ENCODE results near the gene SMCHD1. TPM values are rescaled to one million over a fixed set of nuclear protein-coding genes. Genes with fewer than 3 reads are reported as not detected.

Gene SMCHD1
- total RNA-seq, 1 experiment from 2014 or later, result 48.6 TPM

GRCh38 chr18:2680216-2680792 lies 24.8 kb downstream of the SMCHD1 start:
- peaks cover 2% of the 10 kb centered on the region; the same call in 1 of the 2 replicates for H4K20me1 ChIP-seq (ENCODE audit: insufficient read depth)
- POLR2A ChIA-PET, result no interaction called here
- intact Hi-C loops (cut with micrococcal nuclease), result no loop called here
- H3K9ac ChIP-seq (ENCODE audit: low read length), result no peak overlapping the region
- H3K27ac ChIP-seq (ENCODE audit: low read depth, low read length), result no peak overlapping the region
- no TSS peak for BruUV-seq (replicated peaks)
- no peaks in the 10 kb centered on the region for H3K4me1 ChIP-seq (ENCODE audit: control insufficient read depth in 1 of 2, insufficient read depth in 2 of 2, low read length in 2 of 2)
- no peak overlapping the region for H2AFZ ChIP-seq (ENCODE audit: low read depth, low read length, poor library complexity, severe bottlenecking)
- no peak overlapping the region for H3K4me3 ChIP-seq (replicated peaks in 1 of 2; ENCODE audit: low read depth in 1 of 2, low read length in 2 of 2)
- CTCF ChIA-PET, result no interaction called here
- no peaks in the 10 kb centered on the region for H3K9me2 ChIP-seq (ENCODE audit: insufficient read depth)
- H3K9me3 ChIP-seq (ENCODE audit: control insufficient read depth in 1 of 2, insufficient read depth in 1 of 2, low read depth in 1 of 2, low read length in 2 of 2), result peaks cover 0 to 2% of the 10 kb centered on the region in 2 experiments; a peak in 1 of 4 replicates
- RAD21 ChIA-PET (ENCODE audit: low non-redundant PET in 1 of 2, low total read pairs in 2 of 2, uncharacterized antibody in 2 of 2, unreplicated experiment in 2 of 2), result no interaction called here
- DNase-seq (ENCODE audit: low read depth, low spot score), result no peak
- ATAC-seq, result no peak
- H3K27me3 ChIP-seq (ENCODE audit: insufficient read depth, low read length), result no peaks in the 10 kb centered on the region
- peaks cover 6 to 24% of the 10 kb centered on the region in 2 experiments; a peak in 3 of 4 replicates for H3K36me3 ChIP-seq (ENCODE audit: control insufficient read depth in 1 of 2, insufficient read depth in 2 of 2, low read length in 2 of 2)
- peaks cover 95% of the 10 kb centered on the region for H3K79me2 ChIP-seq (ENCODE audit: insufficient read depth, low read length)
- H3K4me2 ChIP-seq (ENCODE audit: low read length), result no peak overlapping the region
- TF ChIP-seq EGR1 (IDR thresholded peaks at IDR 0.05; ENCODE audit: low read depth) (no peak), EZH2 (IDR thresholded peaks at IDR 0.05) (no peak), TCF7L2 (IDR thresholded peaks at IDR 0.05; ENCODE audit: borderline replicate concordance, extremely low read depth, insufficient read depth, insufficient read length) (no peak), FOSL1 (IDR thresholded peaks at IDR 0.05; ENCODE audit: low read depth) (no peak), ELF1 (IDR thresholded peaks at IDR 0.05; ENCODE audit: borderline replicate concordance, low read depth) (no peak), ZBTB33 (IDR thresholded peaks at IDR 0.05; ENCODE audit: extremely low read depth, insufficient replicate concordance, low read length) (no peak), CBX3 (IDR thresholded peaks at IDR 0.05; ENCODE audit: low read depth) (no peak), ZFX (IDR thresholded peaks at IDR 0.05) (no peak), CEBPB (IDR thresholded peaks at IDR 0.05; ENCODE audit: low read depth) (no peak), YY1 (IDR thresholded peaks at IDR 0.05; ENCODE audit: extremely low read depth, insufficient replicate concordance, low read depth, low read length) (no peak), POLR2A (IDR thresholded peaks at IDR 0.05; ENCODE audit: borderline replicate concordance, extremely low read depth, insufficient read depth, insufficient read length) (no peak), POLR2AphosphoS5 (IDR thresholded peaks at IDR 0.05; ENCODE audit: low read depth, low read length) (no peak)
- TF ChIP-seq, protein P1, sequence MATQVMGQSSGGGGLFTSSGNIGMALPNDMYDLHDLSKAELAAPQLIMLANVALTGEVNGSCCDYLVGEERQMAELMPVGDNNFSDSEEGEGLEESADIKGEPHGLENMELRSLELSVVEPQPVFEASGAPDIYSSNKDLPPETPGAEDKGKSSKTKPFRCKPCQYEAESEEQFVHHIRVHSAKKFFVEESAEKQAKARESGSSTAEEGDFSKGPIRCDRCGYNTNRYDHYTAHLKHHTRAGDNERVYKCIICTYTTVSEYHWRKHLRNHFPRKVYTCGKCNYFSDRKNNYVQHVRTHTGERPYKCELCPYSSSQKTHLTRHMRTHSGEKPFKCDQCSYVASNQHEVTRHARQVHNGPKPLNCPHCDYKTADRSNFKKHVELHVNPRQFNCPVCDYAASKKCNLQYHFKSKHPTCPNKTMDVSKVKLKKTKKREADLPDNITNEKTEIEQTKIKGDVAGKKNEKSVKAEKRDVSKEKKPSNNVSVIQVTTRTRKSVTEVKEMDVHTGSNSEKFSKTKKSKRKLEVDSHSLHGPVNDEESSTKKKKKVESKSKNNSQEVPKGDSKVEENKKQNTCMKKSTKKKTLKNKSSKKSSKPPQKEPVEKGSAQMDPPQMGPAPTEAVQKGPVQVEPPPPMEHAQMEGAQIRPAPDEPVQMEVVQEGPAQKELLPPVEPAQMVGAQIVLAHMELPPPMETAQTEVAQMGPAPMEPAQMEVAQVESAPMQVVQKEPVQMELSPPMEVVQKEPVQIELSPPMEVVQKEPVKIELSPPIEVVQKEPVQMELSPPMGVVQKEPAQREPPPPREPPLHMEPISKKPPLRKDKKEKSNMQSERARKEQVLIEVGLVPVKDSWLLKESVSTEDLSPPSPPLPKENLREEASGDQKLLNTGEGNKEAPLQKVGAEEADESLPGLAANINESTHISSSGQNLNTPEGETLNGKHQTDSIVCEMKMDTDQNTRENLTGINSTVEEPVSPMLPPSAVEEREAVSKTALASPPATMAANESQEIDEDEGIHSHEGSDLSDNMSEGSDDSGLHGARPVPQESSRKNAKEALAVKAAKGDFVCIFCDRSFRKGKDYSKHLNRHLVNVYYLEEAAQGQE (IDR thresholded peaks at IDR 0.05; ENCODE audit: low read depth), result no peak
- TF ChIP-seq, protein P2, sequence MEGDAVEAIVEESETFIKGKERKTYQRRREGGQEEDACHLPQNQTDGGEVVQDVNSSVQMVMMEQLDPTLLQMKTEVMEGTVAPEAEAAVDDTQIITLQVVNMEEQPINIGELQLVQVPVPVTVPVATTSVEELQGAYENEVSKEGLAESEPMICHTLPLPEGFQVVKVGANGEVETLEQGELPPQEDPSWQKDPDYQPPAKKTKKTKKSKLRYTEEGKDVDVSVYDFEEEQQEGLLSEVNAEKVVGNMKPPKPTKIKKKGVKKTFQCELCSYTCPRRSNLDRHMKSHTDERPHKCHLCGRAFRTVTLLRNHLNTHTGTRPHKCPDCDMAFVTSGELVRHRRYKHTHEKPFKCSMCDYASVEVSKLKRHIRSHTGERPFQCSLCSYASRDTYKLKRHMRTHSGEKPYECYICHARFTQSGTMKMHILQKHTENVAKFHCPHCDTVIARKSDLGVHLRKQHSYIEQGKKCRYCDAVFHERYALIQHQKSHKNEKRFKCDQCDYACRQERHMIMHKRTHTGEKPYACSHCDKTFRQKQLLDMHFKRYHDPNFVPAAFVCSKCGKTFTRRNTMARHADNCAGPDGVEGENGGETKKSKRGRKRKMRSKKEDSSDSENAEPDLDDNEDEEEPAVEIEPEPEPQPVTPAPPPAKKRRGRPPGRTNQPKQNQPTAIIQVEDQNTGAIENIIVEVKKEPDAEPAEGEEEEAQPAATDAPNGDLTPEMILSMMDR (IDR thresholded peaks at IDR 0.05 in 2 of 3, conservative IDR thresholded peaks at IDR 0.05 in 1 of 3; ENCODE audit: borderline replicate concordance in 1 of 3, insufficient read depth in 1 of 3, low read depth in 2 of 3, low read length in 2 of 3), result no peak
- TF ChIP-seq, protein P3, sequence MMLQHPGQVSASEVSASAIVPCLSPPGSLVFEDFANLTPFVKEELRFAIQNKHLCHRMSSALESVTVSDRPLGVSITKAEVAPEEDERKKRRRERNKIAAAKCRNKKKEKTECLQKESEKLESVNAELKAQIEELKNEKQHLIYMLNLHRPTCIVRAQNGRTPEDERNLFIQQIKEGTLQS (IDR thresholded peaks at IDR 0.05), result no peak
